Measurements from ENCODE around the gene DDX49. TPM values are rescaled to one million over a fixed set of nuclear protein-coding genes. Genes with fewer than 3 reads are reported as not detected.

The DDX49 gene
- total and polyA plus RNA-seq, 7 donors, result 32.7 to 51.1 (median 38.8) TPM

DNA sequence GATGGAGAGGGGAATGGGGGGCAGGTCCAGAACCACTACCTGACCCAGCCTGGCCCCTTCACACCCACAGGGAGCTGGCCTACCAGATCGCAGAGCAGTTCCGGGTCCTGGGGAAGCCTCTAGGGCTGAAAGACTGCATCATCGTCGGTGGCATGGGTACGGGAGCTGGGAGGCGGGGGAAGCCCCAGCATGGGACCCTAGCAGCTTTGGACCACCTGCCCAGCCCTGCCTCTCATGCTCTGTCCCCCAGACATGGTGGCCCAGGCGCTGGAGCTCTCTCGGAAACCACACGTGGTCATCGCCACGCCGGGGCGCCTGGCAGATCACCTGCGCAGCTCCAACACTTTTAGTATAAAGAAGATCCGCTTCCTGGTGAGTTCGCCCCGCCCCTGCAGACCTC, 2.1 kb downstream of the DDX49 start:
- no peak for DNase-seq
- WGBS, 2 donors, result 95 to 96% methylated on average over 17 of the region's 17 CpGs
- Histone ChIP-seq H3K27ac (no peak overlapping the region), H3K9me3 (no peaks in the 10 kb centered on the region), H3K4me1 (peaks cover 0 to 36% (median 24%) of the 10 kb centered on the region in 4 donors), H3K27me3 (no peaks in the 10 kb centered on the region), H3K4me3 (no peak overlapping the region), H3K36me3 (peaks cover 34 to 54% (median 44%) of the 10 kb centered on the region in 4 donors)
- intact Hi-C loops (cut with DNase I), result no loop called here
- TF ChIP-seq EP300 (IDR thresholded peaks at IDR 0.05) (no peak), POLR2A (IDR thresholded peaks at IDR 0.05) (no peak), CTCF (IDR thresholded peaks at IDR 0.05) (no peak), POLR2AphosphoS5 (IDR thresholded peaks at IDR 0.05) (no peak)

DNA sequence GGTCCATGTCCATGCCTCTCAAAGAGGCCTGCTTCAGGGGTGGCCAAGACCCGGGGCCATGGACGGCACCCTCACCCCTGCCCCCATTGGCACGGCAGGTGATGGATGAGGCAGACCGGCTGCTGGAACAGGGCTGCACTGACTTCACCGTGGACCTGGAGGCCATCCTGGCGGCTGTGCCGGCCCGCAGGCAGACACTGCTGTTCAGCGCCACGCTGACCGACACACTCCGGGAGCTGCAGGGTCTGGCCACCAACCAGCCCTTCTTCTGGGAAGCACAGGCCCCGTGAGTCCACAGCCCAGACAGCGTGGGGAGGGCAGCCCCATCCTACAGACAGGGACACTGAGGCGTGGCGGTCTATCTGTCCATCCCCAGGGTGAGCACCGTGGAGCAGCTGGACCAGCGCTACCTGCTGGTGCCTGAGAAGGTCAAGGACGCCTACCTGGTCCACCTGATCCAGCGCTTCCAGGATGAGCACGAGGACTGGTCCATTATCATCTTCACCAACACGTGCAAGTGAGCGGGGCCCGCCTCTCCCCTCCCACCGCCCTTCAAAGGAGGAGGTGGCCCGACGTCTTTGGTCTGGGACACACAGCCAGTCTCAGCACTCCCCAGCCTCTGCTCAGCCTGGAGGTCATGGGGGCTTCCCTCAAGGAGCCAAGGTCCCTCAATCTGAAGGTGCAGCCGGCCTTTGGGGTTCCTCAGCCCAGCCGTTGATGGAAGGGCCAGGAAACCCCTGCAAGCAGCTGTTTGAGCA, 2.9 kb downstream of the DDX49 start:
- WGBS, 2 donors, result 90 to 93% methylated on average over 29 of the region's 29 CpGs
- Histone ChIP-seq H3K27me3 (no peaks in the 10 kb centered on the region), H3K27ac (no peak overlapping the region), H3K36me3 (peaks cover 34 to 60% (median 45%) of the 10 kb centered on the region in 4 donors), H3K4me3 (no peak overlapping the region), H3K9me3 (no peaks in the 10 kb centered on the region), H3K4me1 (peaks cover 0 to 29% (median 22%) of the 10 kb centered on the region in 4 donors)
- intact Hi-C loops (cut with DNase I), result no loop called here
- TF ChIP-seq POLR2AphosphoS5 (IDR thresholded peaks at IDR 0.05) (no peak), EP300 (IDR thresholded peaks at IDR 0.05) (no peak), POLR2A (IDR thresholded peaks at IDR 0.05) (no peak), CTCF (IDR thresholded peaks at IDR 0.05) (no peak)
- DNase-seq, result no peak

- 96 to 97% methylated on average over 15 of the region's 15 CpGs for WGBS, 2 donors
- Histone ChIP-seq H3K9me3 (no peaks in the 10 kb centered on the region), H3K36me3 (peaks cover 34 to 83% (median 56%) of the 10 kb centered on the region in 4 donors), H3K27ac (no peak overlapping the region), H3K4me3 (no peak overlapping the region), H3K4me1 (peaks cover 0 to 16% (median 10%) of the 10 kb centered on the region in 4 donors), H3K27me3 (no peaks in the 10 kb centered on the region)
- no peak for DNase-seq
- intact Hi-C loops (cut with DNase I), result no loop called here
- TF ChIP-seq POLR2AphosphoS5 (IDR thresholded peaks at IDR 0.05), result no peak
- TF ChIP-seq CTCF (IDR thresholded peaks at IDR 0.05), result no peak
- TF ChIP-seq EP300 (IDR thresholded peaks at IDR 0.05), result no peak
- no peak for TF ChIP-seq POLR2A (IDR thresholded peaks at IDR 0.05)
Observed at GRCh38 chr19:18924684-18925213, 5.2 kb downstream of the DDX49 start.

DNA sequence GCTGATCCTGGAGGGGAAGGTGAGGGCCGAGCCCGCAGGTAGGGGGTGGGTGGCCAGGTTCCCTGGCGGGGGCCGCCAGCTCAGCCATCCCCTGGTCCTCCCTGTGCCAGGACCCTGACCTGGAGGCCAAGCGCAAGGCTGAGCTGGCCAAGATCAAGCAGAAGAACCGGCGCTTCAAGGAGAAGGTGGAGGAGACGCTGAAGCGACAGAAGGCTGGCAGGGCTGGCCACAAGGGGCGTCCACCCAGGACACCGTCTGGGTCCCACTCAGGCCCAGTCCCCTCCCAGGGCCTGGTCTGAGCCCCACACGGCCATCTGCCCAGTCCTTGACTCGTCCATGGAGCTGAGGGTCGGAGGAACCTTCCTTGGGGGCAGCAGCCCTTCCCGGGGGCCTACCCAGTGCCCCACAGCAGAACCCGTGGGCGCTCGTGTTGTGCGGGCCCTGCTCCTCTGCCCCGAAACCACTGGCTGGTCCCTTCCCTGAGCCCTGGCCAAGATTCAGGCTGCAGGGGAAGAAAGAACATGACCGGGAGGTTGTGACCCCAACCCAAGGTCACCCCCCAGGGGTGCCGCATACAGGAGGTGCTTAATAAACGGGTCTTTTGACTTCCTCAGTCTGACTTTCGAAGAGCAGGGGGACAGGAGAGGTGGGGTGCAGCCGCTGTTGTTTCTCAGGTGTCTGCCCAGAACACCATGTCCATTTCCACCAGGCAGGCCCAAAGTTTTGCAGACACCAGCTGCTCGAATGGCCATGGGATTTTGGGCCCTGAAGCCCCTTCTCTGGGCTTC, 8.7 kb downstream of the DDX49 start:
- Histone ChIP-seq H3K27me3 (no peaks in the 10 kb centered on the region), H3K27ac (no peak overlapping the region), H3K4me1 (peaks cover 0 to 10% (median 5%) of the 10 kb centered on the region in 4 donors), H3K9me3 (no peaks in the 10 kb centered on the region), H3K4me3 (no peak overlapping the region), H3K36me3 (peaks cover 25 to 77% (median 40%) of the 10 kb centered on the region in 4 donors)
- WGBS, 2 donors, result 92% methylated on average over 26 of the region's 26 CpGs
- DNase-seq, result no peak
- intact Hi-C loops (cut with DNase I), result no loop called here
- TF ChIP-seq EP300 (IDR thresholded peaks at IDR 0.05) (no peak), POLR2A (IDR thresholded peaks at IDR 0.05) (no peak), POLR2AphosphoS5 (IDR thresholded peaks at IDR 0.05) (no peak), CTCF (IDR thresholded peaks at IDR 0.05) (no peak)
